Stimulated activated CD8-positive, alpha-beta memory T cell treated with anti-CD3 and anti-CD28 coated beads, Interleukin-12 subunit alpha, Interleukin-12 subunit beta, amount 100 ng/mL, for 1 hour (primary cell): ENCODE data around the gene DENND4B.

Experiments used
- DNase-seq: peaks from one replicate; pipeline ENCODE4 v3.0.0-alpha.2; 2020; ENCODE audit warnings: low read depth

DENND4B gene

GRCh38 chr1:153968408-153968807, 21.9 kb upstream of the DENND4B start:
- no peak for DNase-seq

GRCh38 chr1:153968000-153968363, 21.5 kb upstream of the DENND4B start:
- DNase-seq = no peak

DNA sequence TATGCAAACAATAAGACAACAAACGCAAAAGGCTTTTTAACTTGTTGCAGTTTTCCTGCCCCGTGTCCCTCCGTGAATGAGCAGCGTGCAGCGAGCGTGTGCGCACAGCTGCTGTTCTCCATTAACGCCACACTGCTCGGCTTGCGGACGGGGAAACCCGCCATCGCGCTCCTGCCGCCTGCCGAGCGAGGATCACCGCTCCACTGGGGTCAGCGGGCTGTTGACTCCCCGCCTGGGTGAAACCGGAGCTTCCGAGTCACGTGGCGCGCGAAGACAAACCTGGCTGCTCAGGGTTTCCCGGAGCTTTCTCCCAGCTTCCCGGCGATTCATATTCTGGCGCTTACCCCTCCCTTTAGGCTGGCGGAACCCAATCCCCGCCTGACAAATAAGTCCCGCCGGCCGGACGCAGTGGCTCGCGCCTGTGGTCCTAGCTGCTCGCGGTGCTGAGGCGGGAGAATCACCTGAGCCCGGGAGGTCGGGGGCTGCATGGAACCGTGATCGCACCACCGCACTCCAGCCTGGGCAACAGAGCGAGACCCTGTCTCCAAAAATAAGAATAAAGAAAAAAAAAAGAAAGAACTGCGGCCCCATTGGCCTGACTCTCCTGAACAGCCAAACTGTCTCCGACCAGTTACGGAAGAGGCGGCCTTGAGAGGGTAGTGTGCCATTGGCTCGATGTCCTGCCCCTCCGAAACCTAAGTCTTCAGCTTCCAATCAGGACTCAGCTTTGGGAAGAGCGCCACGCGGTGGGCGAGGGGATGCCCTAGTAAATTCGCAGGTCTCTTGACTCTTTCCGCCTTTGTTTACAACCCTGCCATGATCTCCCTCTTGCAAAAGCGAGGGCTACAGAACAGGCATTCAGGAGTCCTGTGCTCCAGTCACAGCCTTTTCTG, 20.8 kb upstream of the DENND4B start, which contains the start of gene CREB3L4:
Gene CREB3L4 (plus strand): TSS at position 796 of the 893 bp plus-strand sequence. CDS start 624 bp downstream, outside the sequence.
- peak; percentile 67 for DNase-seq

- DNase-seq = no peak
These were observed 17.4 kb upstream of the DENND4B start for GRCh38 chr1:153963850-153964331.

DNA sequence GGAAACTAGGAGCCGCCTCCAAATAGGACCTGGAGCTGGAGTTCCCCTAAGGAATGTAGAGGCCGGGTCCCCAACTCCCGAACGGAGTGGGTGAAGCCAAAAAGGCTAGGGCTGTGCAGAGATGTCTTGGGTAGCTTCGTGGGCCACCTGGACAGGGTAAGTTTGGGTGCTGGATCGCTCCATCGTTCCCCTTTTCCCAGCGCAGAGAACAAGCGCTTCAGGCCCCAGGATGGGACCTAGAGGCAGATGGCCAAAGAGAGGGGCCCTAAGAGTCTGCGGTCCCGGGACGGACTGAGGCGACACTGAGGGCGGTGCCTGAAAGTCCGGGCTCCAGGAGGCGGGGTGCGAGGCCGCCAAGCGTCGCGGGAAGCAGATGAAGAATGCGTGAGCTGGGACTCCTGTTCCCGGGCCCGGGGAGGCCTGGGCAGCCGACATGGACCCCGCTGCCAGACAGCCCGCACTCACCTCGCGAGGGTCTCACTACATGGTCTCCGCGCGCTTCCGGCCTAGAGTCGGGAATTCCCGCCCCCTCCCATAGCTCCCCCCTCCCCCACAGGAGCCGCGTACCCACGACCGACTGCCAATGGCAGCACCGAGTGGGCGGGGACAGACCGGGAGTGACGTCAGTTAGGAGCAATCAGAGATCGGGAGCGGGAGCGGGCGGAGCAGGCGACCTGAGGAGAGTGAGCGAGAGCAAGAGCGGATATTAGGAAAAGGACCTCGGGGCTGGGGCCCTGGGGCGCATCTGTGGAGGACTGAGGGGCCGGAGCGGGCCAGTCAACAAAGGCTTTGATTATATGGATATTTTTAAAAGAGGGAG, 16.7 kb upstream of the DENND4B start, which contains the start of gene SLC39A1:
Gene SLC39A1 (minus strand): TSS at position 508 of the 820 bp plus-strand sequence. CDS start 822 bp downstream, outside the sequence.
- DNase-seq = peak; percentile 90

DNA sequence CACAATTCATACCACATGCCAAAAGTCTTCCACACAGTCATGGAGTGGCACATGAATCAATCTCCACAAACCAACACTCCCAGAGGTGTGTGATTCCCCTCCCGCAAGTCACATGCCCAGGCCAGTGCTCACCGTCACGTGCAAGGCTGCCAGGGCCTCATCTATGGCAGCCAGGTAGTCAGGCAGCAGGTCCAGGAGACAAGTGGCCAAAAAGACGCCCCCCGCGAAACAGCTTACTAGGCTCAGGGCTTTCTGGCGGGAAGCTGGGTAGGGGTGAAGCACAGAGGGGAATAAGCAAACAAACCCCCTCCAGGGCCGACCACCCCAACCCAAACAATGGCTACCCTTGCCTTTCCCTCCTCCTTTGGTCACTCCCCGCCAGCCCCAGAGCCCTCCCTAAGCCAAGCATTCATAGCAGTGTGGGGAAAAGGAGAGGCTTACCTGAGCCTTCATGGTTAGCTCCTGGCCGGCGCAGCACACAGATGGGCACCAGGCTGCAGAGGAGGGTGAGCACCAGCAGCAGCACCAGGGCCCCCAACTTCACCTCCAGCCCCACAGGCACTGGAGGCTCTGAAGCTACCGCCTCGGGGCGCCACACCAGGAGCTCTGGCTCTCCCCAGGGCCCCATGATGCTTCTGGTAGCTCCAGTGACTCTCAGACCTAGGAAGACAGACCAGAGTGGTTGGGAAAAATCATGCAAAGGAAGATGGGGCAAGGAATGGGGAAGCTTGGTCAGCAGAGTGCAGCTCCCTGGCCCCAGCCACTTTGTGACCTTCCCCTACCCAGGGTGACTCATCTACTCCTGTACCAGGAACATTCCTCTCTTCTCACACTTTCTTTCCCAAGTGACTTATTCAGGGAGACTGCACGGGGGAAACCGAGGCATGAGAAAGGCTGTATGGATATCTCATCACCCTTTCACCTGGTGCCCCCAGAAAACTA, 15.8 kb upstream of the DENND4B start:
- DNase-seq = no peak

DNA sequence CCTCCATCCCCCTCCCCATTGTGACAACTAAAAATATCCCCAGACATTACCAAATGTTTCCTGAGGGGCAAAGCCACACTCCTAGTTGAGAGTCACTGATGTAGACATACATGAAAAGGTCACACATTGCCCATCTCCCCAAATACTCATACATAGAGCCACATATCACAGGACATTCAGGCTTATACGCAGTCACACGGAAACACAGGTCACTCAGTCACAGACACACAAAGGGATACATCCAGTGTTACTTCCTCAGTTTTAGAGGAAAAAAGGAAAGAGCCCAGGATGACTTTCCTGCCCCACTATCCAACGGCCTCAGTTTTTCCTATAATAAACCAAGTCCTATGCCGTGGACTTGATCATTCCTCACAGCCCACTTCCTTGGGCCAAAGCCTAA, 14.9 kb upstream of the DENND4B start:
- DNase-seq = no peak

GRCh38 chr1:153960206-153960605, 13.7 kb upstream of the DENND4B start:
- DNase-seq = no peak

DNA sequence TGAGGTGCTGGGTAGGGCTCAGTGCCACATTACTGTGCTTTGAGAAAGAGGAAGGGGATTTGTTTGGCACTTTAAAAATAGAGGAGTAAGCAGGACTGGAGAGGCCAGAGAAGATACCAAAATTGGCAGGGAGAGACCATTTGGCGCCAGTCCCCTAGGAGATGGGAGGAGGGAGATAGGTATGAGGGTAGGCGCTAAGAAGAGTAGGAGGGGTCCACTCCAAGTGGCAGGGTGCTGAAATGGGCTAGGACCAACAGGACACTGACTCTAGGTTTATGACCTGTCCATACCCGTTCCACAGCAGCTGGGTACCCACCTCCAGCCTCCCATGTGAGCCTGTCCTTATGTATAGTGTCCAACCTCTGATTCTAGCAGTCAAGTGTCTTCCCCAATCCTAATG, 12.9 kb upstream of the DENND4B start:
- DNase-seq = no peak

DNA sequence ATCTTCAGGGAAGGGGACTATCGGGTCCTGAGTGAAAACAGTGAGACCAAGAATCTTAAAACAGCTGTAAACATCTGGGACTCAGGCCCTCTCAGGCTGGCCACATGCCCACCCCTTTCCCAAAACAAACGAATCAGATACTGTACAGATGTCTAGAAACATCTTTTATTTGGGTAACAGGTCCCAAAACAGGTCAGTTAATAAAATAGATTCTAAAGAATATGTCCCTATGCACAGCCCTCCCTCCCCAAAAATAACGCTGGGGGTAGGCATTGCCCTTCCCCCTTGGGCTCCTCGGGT, 12.4 kb upstream of the DENND4B start:
- no peak for DNase-seq

- DNase-seq = peak; percentile 96
These were observed 11.8 kb upstream of the DENND4B start, which contains the start of gene CRTC2 for GRCh38 chr1:153958111-153958960. CRTC2 (minus strand) TSS chr1:153958612; CDS start chr1:153958497, 115 bp downstream.

DNA sequence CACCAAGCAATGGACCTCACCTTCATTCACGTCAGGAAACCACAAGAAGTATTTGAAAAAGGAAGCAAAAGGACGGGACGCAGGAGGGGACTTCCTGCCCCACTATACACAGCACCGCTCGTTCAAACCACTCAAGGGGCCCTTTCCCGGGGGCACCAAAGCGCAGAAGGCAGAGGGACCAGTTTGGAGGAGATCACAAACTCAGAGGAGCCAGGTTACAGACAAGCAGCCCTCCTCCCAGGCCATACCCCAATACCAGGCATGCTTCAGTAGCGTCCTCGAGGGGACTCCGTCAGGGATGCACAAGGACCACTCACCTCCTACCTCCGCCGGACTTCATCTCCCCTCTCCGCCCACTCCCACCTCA, 11.2 kb upstream of the DENND4B start:
- DNase-seq = no peak

DNA sequence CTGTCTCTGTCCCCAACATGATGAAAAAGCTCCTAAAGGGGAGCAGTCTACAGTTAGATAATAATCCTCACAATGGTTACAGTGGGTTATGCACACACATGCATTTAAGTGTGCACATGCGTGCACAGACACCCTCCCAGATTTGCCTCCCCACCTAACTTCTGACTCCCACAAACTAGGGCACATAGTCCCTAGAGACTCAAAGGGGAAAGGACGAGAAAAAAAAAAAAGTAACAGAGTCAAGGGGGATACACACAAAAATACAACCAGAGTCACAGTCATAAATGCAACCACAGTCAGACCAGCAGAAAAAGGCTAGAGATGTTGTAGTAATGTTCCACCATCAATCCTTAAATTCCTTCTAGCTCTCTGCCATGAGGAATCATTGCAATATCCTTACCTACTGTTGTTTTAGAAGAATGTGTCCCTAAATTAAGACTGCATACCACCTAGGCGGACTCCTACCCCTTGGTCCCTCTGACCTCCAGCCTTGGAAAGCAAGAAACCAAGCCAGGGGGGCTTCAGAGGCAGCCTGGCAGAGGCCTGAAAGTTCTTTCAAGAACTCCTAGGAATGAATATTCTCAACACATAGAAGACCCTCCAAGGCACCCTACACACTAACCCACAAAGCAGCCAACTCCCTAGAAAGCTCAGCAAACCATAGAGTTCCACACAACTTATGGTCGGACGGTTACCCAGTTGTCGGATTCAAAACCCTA, 10.6 kb upstream of the DENND4B start:
- DNase-seq = no peak

DNA sequence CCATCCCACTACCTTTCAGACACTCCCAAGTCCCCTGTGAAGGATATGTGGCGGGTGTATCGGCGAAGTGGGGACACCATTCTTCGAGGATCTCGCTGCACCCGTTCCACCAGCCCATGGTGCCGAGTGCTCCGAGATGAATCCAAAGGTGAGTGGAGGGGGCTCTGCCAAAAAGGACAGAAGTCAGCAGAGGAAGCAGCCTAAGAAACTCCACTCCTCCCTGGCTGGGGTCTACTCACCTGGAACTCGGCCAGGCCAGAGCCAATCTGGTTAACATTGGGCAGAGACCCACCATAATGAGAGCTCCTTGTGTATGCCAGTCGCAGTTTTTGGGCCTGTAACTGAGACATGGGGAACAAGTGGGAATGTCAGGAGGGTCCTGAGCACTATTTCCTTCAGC, 8.3 kb upstream of the DENND4B start:
- DNase-seq = no peak

- DNase-seq = no peak
These were observed 7.4 kb upstream of the DENND4B start for GRCh38 chr1:153953859-153954365.

- no peak for DNase-seq
These were observed 5.3 kb upstream of the DENND4B start for GRCh38 chr1:153951801-153952200.

- DNase-seq = no peak
These were observed 4.7 kb upstream of the DENND4B start for GRCh38 chr1:153951183-153951582.

- peak; percentile 57 for DNase-seq
These were observed 510 bp downstream of the DENND4B start for GRCh38 chr1:153945795-153946621.
